ENCODE measurements around the gene PDK4. TPM values are rescaled to one million over a fixed set of nuclear protein-coding genes. Genes with fewer than 3 reads are reported as not detected.

PDK4 gene
- 10 to 100 TPM in 1 of 6 donors, 1 to 10 TPM in 5; 1.3 to 32.4 (median 2.5) TPM for polyA plus RNA-seq (ENCODE audit: low read depth in 6 of 6)

GRCh38 chr7:95596198-95597063, at the start of gene PDK4:
Gene PDK4 (minus strand): TSS chr7:95596516. CDS start chr7:95596293, 223 bp downstream.
- no peaks in the 10 kb centered on the region for H3K9me3 Mint-ChIP-seq
- no peaks in the 10 kb centered on the region for H3K27me3 Mint-ChIP-seq
- ATAC-seq (ENCODE audit: low read depth in 2 of 2) (peak; percentile 75 to 78), DNase-seq (peak; percentile 44)
- H3K4me1 Mint-ChIP-seq, result peaks cover 17 to 34% (median 22%) of the 10 kb centered on the region in 3 donors
- peak within 1 kb of the TSS; percentile 76 to 94 (median 86) for H3K27ac Mint-ChIP-seq
- peaks cover 0 to 8% of the 10 kb centered on the region in 2 donors for H3K36me3 Mint-ChIP-seq
- H3K4me3 Mint-ChIP-seq, result peak within 1 kb of the TSS; percentile 88 to 99 (median 96)

GRCh38 chr7:95642173-95642572, 45.9 kb upstream of the PDK4 start:
- ATAC-seq (ENCODE audit: low read depth in 2 of 2) (no peak), DNase-seq (no peak)
- no peaks in the 10 kb centered on the region for H3K9me3 Mint-ChIP-seq
- peaks cover 0 to 8% (median 5%) of the 10 kb centered on the region in 3 donors for H3K27me3 Mint-ChIP-seq
- H3K27ac Mint-ChIP-seq, result peak overlapping the region in 1 of 6 donors; percentile 9
- H3K4me3 Mint-ChIP-seq, result no peak overlapping the region
- H3K36me3 Mint-ChIP-seq, result no peaks in the 10 kb centered on the region
- peaks cover 0 to 4% (median 0%) of the 10 kb centered on the region in 3 donors for H3K4me1 Mint-ChIP-seq

- H3K9me3 Mint-ChIP-seq, result no peaks in the 10 kb centered on the region
- no peak overlapping the region for H3K27ac Mint-ChIP-seq
- H3K36me3 Mint-ChIP-seq, result no peaks in the 10 kb centered on the region
- H3K27me3 Mint-ChIP-seq, result no peaks in the 10 kb centered on the region
- ATAC-seq (ENCODE audit: low read depth in 2 of 2) (peak; percentile 37 to 41), DNase-seq (peak; percentile 1)
- H3K4me1 Mint-ChIP-seq, result peaks cover 5 to 11% (median 9%) of the 10 kb centered on the region in 3 donors
- H3K4me3 Mint-ChIP-seq, result no peak overlapping the region
Measured at GRCh38 chr7:95636140-95636940, 40.0 kb upstream of the PDK4 start.

- no peak overlapping the region for H3K27ac Mint-ChIP-seq
- H3K4me3 Mint-ChIP-seq, result no peak overlapping the region
- H3K36me3 Mint-ChIP-seq, result peaks cover 0 to 7% of the 10 kb centered on the region in 2 donors
- peaks cover 0 to 4% (median 0%) of the 10 kb centered on the region in 7 donors for H3K9me3 Mint-ChIP-seq
- H3K4me1 Mint-ChIP-seq, result peaks cover 5 to 9% (median 8%) of the 10 kb centered on the region in 3 donors
- H3K27me3 Mint-ChIP-seq, result no peaks in the 10 kb centered on the region
- no peak for ATAC-seq (ENCODE audit: low read depth in 2 of 2)
- DNase-seq, result no peak
Measured at GRCh38 chr7:95632609-95633008, 36.3 kb upstream of the PDK4 start.

- Mint-ChIP-seq H3K9me3 (peaks cover 0 to 4% (median 0%) of the 10 kb centered on the region in 7 donors), H3K27ac (no peak overlapping the region), H3K27me3 (no peaks in the 10 kb centered on the region), H3K4me3 (no peak overlapping the region), H3K36me3 (peaks cover 0 to 7% of the 10 kb centered on the region in 2 donors), H3K4me1 (peaks cover 5 to 6% (median 5%) of the 10 kb centered on the region in 3 donors)
- no peak for ATAC-seq (ENCODE audit: low read depth in 2 of 2)
- DNase-seq, result no peak
Measured at GRCh38 chr7:95631527-95631926, 35.2 kb upstream of the PDK4 start.

- no peak for ATAC-seq (ENCODE audit: low read depth in 2 of 2)
- no peak overlapping the region for H3K4me3 Mint-ChIP-seq
- H3K4me1 Mint-ChIP-seq, result no peaks in the 10 kb centered on the region
- no peak overlapping the region for H3K27ac Mint-ChIP-seq
- H3K36me3 Mint-ChIP-seq, result peaks cover 0 to 7% of the 10 kb centered on the region in 2 donors
- DNase-seq, result no peak
- H3K9me3 Mint-ChIP-seq, result peaks cover 0 to 4% (median 0%) of the 10 kb centered on the region in 7 donors
- H3K27me3 Mint-ChIP-seq, result no peaks in the 10 kb centered on the region
Measured at GRCh38 chr7:95630702-95631458, 34.6 kb upstream of the PDK4 start.

DNA sequence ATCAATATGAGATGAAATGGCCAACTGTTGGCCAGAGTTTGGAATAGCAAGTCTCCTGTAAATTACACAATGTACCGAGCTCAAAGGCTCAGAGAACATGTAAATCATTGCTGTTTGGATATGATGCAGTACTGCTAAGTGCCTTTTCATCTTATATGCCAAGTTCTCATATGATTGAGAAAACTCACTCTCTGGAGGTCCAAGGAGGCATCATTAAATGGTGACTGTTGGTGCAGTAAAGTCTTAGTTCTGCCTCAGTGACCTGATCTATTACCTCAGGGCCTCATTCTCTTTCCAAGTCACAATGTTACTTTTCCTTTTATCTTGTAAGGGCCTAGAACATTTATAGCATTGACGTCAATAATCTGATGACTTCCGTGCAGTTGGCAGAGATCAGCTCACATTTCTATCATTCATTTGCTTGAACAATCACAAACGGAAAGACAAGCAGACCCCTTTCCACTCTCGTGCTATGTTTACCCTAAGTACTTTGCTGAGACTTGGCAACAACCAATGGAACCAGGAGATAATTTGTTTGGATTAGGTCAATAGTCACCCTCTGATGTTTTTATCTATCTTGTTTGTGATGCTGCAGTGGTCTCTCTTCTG, 32.6 kb upstream of the PDK4 start:
- no peak for DNase-seq
- no peaks in the 10 kb centered on the region for H3K4me1 Mint-ChIP-seq
- H3K4me3 Mint-ChIP-seq, result no peak overlapping the region
- no peaks in the 10 kb centered on the region for H3K27me3 Mint-ChIP-seq
- no peak for ATAC-seq (ENCODE audit: low read depth in 2 of 2)
- H3K9me3 Mint-ChIP-seq, result peaks cover 0 to 4% (median 0%) of the 10 kb centered on the region in 7 donors
- peaks cover 0 to 7% of the 10 kb centered on the region in 2 donors for H3K36me3 Mint-ChIP-seq
- no peak overlapping the region for H3K27ac Mint-ChIP-seq

DNA sequence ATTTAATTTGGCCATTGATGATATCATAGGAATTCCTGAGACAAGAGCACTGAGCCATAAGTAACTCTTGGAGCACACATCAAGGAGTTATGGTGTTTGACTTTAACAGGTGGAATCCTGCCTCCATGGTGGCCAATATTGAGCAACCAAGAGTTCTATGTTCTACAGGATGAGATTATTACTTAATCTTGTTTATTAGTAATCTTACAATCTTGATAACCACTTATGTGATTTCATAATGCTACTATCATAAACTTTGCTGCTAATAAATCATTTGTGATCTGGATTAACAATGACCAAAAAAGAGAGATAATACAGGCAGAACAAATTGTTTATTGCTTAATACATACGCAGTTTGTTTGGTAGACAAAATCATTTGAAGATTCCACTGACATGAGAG, 27.5 kb upstream of the PDK4 start:
- peaks cover 0 to 4% (median 0%) of the 10 kb centered on the region in 7 donors for H3K9me3 Mint-ChIP-seq
- peaks cover 0 to 7% of the 10 kb centered on the region in 2 donors for H3K36me3 Mint-ChIP-seq
- no peak for ATAC-seq (ENCODE audit: low read depth in 2 of 2)
- no peaks in the 10 kb centered on the region for H3K27me3 Mint-ChIP-seq
- no peak for DNase-seq
- no peak overlapping the region for H3K4me3 Mint-ChIP-seq
- no peaks in the 10 kb centered on the region for H3K4me1 Mint-ChIP-seq
- no peak overlapping the region for H3K27ac Mint-ChIP-seq

DNA sequence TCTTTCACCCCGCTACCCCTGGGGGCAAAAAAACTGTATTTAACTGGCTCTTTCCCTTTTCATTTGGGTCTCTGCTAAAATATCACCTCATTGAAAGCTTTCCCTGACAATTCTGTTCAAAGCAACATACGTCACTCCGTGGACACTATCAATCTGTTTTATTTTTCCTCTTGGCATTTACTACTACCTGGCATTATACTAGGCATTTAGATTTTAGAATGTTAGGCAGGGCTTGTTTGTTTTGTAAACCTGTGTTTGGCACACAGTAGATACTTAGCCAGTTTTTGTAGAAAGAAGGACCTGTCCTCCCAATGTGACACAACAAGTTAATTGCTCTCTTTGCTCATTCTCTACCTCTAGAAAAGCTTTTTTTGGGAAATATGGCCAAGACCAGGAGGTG, 26.5 kb upstream of the PDK4 start:
- no peak overlapping the region for H3K4me3 Mint-ChIP-seq
- ATAC-seq (ENCODE audit: low read depth in 2 of 2), result no peak
- no peak for DNase-seq
- no peaks in the 10 kb centered on the region for H3K27me3 Mint-ChIP-seq
- H3K27ac Mint-ChIP-seq, result peak overlapping the region in 1 of 6 donors; percentile 35
- H3K4me1 Mint-ChIP-seq, result peaks cover 0 to 2% (median 0%) of the 10 kb centered on the region in 3 donors
- H3K9me3 Mint-ChIP-seq, result no peaks in the 10 kb centered on the region
- H3K36me3 Mint-ChIP-seq, result no peaks in the 10 kb centered on the region

GRCh38 chr7:95622001-95622549, 25.8 kb upstream of the PDK4 start:
- no peak overlapping the region for H3K27ac Mint-ChIP-seq
- H3K4me1 Mint-ChIP-seq, result peaks cover 0 to 6% (median 0%) of the 10 kb centered on the region in 3 donors
- no peaks in the 10 kb centered on the region for H3K9me3 Mint-ChIP-seq
- H3K27me3 Mint-ChIP-seq, result no peaks in the 10 kb centered on the region
- no peaks in the 10 kb centered on the region for H3K36me3 Mint-ChIP-seq
- H3K4me3 Mint-ChIP-seq, result no peak overlapping the region
- DNase-seq (no peak), ATAC-seq (ENCODE audit: low read depth in 2 of 2) (no peak)

- no peaks in the 10 kb centered on the region for H3K9me3 Mint-ChIP-seq
- no peaks in the 10 kb centered on the region for H3K27me3 Mint-ChIP-seq
- no peak for ATAC-seq (ENCODE audit: low read depth in 2 of 2)
- H3K27ac Mint-ChIP-seq, result no peak overlapping the region
- H3K4me1 Mint-ChIP-seq, result peaks cover 0 to 6% (median 0%) of the 10 kb centered on the region in 3 donors
- no peaks in the 10 kb centered on the region for H3K36me3 Mint-ChIP-seq
- no peak overlapping the region for H3K4me3 Mint-ChIP-seq
- no peak for DNase-seq
Measured at GRCh38 chr7:95621404-95621803, 25.1 kb upstream of the PDK4 start.

- peaks cover 0 to 7% of the 10 kb centered on the region in 2 donors for H3K36me3 Mint-ChIP-seq
- no peak overlapping the region for H3K4me3 Mint-ChIP-seq
- H3K4me1 Mint-ChIP-seq, result peaks cover 0 to 6% (median 0%) of the 10 kb centered on the region in 3 donors
- H3K9me3 Mint-ChIP-seq, result peaks cover 0 to under 1% (median under 1%) of the 10 kb centered on the region in 7 donors
- no peak overlapping the region for H3K27ac Mint-ChIP-seq
- DNase-seq, result no peak
- ATAC-seq (ENCODE audit: low read depth in 2 of 2), result no peak
- no peaks in the 10 kb centered on the region for H3K27me3 Mint-ChIP-seq
Measured at GRCh38 chr7:95620631-95621030, 24.3 kb upstream of the PDK4 start.
